Nephron (organoid): ENCODE measurements around the gene COA5.

Experiments
- H3K27ac Mint-ChIP-seq, 3 experiments: 2 replicates each; pipeline ENCODE4 v1.8.0; 2020; ENCODE audit warnings: mixed read lengths in 3 of 3, mild to moderate bottlenecking in 2 of 3, moderate library complexity in 1 of 3
- H3K27me3 Mint-ChIP-seq: 2 replicates; pipeline ENCODE4 v1.8.0; 2021; ENCODE audit warnings: low read depth, mild to moderate bottlenecking, moderate library complexity, mixed read lengths
- H3K36me3 Mint-ChIP-seq: 2 replicates; pipeline ENCODE4 v1.8.0; 2020; ENCODE audit warnings: low read depth, mixed read lengths
- H3K4me1 Mint-ChIP-seq: 2 replicates; pipeline ENCODE4 v1.8.0; 2020; ENCODE audit warnings: mixed read lengths
- H3K4me3 Mint-ChIP-seq, 3 experiments: 2 replicates each; pipeline ENCODE4 v1.8.0; 2020; ENCODE audit warnings: mild to moderate bottlenecking in 3 of 3, mixed read lengths in 3 of 3, moderate library complexity in 2 of 3
- H3K9me3 Mint-ChIP-seq: 2 replicates; pipeline ENCODE4 v1.8.0; 2020; ENCODE audit warnings: mixed read lengths
- TF ChIP-seq, protein P1 (sequence below), 3 experiments: fragments of 200-600 bp; sonication (generic); IDR thresholded peaks; one replicate each; pipeline ENCODE4 v1.5.0; 2021; ENCODE audit warnings: antibody characterized with exemption in 3 of 3; ENCODE audit not compliant: unreplicated experiment in 3 of 3

The COA5 gene

DNA sequence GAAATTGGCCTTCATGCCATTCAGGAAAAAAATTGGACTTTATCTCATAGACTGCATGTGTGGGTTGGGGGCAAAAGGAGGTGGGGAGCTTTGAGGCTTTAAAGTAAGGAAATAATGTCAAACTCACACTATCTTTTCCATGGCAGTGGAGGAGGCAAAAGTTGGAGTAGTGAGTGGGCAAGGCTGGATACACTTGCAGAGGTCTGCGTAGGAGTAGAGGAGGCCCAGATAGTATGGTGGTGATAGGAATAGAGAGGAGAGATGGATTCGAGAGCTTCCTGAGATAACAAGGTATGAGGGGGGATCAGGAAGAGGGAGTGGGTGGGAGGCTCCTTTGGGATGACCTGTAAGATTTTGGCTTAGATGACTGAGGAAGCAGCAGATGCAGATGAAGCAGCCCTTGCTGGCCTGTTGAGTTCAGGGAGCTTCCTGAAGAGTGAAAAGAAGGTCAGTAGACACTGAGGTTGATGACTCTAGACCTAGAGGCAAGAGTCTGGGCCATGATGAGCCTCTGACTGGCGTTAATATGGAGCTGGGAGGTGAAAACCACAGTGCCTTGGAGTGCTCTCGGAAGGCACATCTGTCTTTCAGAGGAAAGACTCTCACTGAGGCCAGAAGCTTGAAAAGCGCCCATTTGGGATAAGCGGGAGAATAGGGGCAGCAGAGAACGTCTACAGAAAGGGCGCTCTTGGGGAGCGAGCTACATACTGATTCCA, 5.9 kb upstream of the COA5 start:
- Mint-ChIP-seq H3K9me3 (no peaks in the 10 kb centered on the region), H3K27me3 (no peaks in the 10 kb centered on the region)
- TF ChIP-seq, protein P1, sequence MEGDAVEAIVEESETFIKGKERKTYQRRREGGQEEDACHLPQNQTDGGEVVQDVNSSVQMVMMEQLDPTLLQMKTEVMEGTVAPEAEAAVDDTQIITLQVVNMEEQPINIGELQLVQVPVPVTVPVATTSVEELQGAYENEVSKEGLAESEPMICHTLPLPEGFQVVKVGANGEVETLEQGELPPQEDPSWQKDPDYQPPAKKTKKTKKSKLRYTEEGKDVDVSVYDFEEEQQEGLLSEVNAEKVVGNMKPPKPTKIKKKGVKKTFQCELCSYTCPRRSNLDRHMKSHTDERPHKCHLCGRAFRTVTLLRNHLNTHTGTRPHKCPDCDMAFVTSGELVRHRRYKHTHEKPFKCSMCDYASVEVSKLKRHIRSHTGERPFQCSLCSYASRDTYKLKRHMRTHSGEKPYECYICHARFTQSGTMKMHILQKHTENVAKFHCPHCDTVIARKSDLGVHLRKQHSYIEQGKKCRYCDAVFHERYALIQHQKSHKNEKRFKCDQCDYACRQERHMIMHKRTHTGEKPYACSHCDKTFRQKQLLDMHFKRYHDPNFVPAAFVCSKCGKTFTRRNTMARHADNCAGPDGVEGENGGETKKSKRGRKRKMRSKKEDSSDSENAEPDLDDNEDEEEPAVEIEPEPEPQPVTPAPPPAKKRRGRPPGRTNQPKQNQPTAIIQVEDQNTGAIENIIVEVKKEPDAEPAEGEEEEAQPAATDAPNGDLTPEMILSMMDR (IDR thresholded peaks at IDR 0.05; ENCODE audit: unreplicated experiment in 3 of 3), result no peak

GRCh38 chr2:98608962-98609604, 771 bp upstream of the COA5 start:
- peaks cover 26% of the 10 kb centered on the region for H3K36me3 Mint-ChIP-seq
- H3K27me3 Mint-ChIP-seq, result no peaks in the 10 kb centered on the region
- peak overlapping the region; percentile 90 to 94 (median 93) for H3K27ac Mint-ChIP-seq
- TF ChIP-seq, protein P1 (IDR thresholded peaks at IDR 0.05; ENCODE audit: unreplicated experiment in 3 of 3), result peak in 1 of 3 experiments; percentile 9
- peaks cover 55% of the 10 kb centered on the region for H3K4me1 Mint-ChIP-seq
- no peaks in the 10 kb centered on the region for H3K9me3 Mint-ChIP-seq
- H3K4me3 Mint-ChIP-seq, result peak overlapping the region; percentile 85 to 95 (median 89)

More for the DNA sequence above, 5.9 kb upstream of the COA5 start:
- Mint-ChIP-seq H3K4me3 (no peak overlapping the region), H3K4me1 (peaks cover 24% of the 10 kb centered on the region), H3K36me3 (peaks cover 58% of the 10 kb centered on the region), H3K27ac (no peak overlapping the region)

GRCh38 chr2:98607741-98608115, 584 bp downstream of the COA5 start:
- Mint-ChIP-seq H3K27me3 (no peaks in the 10 kb centered on the region), H3K4me3 (peak overlapping the region; percentile 85 to 95 (median 89)), H3K36me3 (peaks cover 21% of the 10 kb centered on the region), H3K4me1 (peaks cover 55% of the 10 kb centered on the region), H3K9me3 (no peaks in the 10 kb centered on the region), H3K27ac (peak overlapping the region; percentile 90 to 94 (median 93))
- TF ChIP-seq, protein P1 (IDR thresholded peaks at IDR 0.05; ENCODE audit: unreplicated experiment in 3 of 3), result no peak

- Mint-ChIP-seq H3K4me1 (peaks cover 55% of the 10 kb centered on the region), H3K27ac (peak overlapping the region; percentile 69 to 94 (median 90)), H3K27me3 (no peaks in the 10 kb centered on the region), H3K36me3 (peaks cover 24% of the 10 kb centered on the region), H3K4me3 (peak overlapping the region; percentile 85 to 95 (median 89)), H3K9me3 (no peaks in the 10 kb centered on the region)
- TF ChIP-seq, protein P1 (IDR thresholded peaks at IDR 0.05; ENCODE audit: unreplicated experiment in 3 of 3), result no peak
Measured at GRCh38 chr2:98607104-98607503, 1.2 kb downstream of the COA5 start.

DNA sequence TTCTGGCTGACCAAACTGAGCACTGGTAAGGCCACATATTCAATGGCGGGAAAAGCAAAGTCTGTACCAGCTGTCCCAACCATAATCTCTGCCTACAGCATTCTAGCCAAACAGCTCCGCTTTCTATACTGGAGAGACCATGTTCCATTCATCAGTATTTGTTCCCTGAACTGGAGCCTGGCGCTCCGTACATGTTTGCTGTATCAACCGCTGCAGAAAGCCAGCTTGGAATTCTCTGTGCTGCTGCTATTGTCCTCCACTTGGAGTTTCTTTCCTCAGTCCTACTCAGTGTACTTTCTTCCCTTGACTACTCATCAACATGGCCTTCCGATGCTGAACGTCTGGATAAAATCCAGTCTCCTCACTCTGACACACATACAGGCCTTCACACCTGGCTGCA, 1.9 kb downstream of the COA5 start:
- peaks cover 54% of the 10 kb centered on the region for H3K4me1 Mint-ChIP-seq
- H3K27me3 Mint-ChIP-seq, result no peaks in the 10 kb centered on the region
- H3K27ac Mint-ChIP-seq, result peak overlapping the region in 1 of 3 experiments; percentile 35
- no peaks in the 10 kb centered on the region for H3K9me3 Mint-ChIP-seq
- TF ChIP-seq, protein P1 (IDR thresholded peaks at IDR 0.05; ENCODE audit: unreplicated experiment in 3 of 3), result no peak
- peak overlapping the region; percentile 85 to 95 (median 89) for H3K4me3 Mint-ChIP-seq
- H3K36me3 Mint-ChIP-seq, result peaks cover 29% of the 10 kb centered on the region
